CD4-positive, alpha-beta T cell treated with Interleukin-15 for 4 hours (primary cell): Measurements from ENCODE around the gene RBKS.

Experiments
- DNase-seq: peaks from one replicate; pipeline ENCODE4 v3.0.0-alpha.2; 2020; ENCODE audit warnings: low spot score

Gene RBKS

DNA sequence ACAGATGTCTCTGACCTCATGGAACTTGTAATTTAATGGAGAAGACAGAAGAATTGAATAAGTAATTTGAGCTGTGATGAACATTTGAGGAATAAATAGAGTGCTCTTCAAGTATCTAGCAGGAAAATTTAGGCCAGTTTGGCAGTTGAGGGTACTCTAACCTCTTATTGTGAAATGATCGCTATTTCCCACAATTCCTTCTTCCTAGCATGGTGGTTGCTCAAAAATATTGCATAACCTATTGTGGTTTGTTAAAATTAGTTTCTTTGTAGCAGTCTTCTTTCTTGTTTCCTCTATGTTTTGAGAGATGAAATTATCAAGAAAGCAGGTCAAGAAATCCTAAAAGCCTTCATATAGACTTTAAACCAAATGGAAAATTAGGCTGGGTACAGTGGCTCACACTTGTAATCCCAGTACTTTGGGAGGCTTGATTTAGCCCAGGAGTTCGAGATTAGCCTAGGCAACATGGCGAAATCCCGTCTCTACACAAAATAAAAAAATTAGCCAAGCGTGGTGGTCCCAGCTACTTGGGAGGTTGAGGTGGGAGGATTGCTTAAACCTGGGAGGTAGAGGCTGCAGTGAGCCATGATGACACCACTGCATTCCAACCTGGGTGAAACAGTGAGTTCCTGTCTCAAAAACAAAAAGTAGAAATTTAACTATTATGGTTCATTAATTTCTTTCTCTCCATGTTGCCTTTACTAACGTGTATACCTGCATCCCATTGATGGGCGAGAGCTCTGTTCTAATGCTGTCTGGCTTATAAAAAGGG, 58.7 kb downstream of the RBKS start:
- no peak for DNase-seq

DNA sequence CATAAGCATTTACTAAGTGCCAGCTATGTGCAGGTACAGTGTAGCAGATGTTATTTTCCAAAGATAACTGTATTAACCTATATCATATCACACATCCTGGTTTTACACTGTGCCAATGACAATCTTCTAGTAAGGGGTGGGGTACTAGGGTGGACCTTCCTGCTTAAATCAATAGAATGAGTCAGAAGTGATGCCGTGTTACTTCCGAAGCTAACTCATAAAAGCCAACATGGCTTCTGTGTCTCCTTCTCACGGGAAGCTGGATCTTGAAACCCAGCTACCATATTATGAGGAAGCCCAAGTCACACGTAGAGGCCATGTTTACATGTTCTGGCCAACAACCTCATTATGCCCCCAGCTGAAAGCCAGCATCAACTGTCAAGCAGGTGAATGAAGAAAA, 59.5 kb downstream of the RBKS start:
- DNase-seq, result no peak

DNA sequence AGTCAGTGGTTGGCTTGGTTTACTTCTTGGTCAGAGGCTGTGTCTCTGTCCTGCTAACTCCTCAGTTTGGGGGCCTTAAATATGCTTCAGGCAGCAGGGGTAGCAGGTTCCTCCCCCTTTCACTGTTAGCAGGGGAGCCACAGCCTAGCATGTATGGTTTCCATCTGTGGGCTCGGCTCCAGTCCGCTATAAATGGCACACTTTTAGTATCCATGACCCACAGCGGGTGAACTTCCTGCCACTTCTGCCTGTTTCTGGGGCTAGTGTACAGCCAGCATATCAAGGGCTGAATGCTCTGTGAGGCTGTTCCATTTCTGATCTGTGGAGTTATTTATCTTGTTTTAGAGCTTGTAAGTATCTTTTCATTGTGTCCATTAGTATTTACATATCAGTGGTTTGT, 60.4 kb downstream of the RBKS start:
- no peak for DNase-seq

DNA sequence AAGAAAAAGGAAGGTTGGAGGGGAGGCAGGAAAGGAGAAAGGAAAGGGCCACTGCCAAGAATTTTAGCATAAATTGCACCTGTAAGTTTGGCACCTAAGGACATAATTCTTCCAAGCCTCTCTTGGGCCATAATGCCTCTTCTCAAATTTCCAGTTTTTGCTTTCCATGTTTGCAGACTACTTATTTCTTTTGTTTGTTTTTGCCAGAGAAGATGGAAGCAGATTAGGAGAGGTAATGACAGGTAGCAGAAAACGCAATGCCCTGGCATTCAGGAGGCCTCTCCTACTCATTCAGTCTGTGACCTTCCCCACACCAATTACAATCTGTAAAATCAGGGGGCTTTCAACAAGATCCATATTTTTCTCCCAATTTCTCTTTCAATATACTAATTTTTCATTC, 61.9 kb downstream of the RBKS start:
- no peak for DNase-seq

DNA sequence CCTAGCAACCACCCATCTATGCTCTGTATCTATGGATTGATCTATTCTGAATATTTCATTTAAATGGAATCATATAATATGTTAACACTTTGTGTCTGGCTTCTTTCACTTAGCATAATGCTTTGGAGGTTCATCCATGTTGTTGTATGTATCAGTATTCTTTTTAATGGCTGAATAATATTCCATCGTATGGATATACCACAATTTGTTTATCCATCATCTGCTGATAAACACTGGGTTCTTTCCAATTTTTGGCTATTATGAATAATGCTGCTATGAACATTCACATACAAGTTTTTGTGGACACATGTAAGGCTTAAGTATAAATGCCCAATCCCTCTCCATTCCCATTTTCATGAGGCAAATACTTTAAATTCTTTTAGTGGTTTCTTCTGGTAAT, 65.8 kb downstream of the RBKS start:
- no peak for DNase-seq

DNA sequence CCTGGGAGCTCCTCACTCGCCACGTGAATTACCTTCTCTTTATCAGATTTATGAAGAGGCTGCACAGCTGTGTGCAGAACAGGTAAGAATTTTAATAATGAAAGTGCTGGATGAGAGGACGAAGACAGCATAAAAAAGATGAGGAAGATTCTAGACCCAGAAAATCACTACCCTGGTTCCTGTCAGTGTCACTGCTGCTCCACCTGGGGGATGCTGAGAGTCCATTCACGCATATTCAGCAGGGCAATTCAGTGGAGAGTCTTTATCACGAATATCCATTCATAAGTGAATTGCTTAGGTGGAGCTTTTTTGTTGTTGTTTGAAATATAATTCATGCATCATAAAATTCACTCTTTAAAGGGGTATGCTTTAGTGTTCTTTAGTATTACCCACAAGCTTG, 66.6 kb downstream of the RBKS start:
- DNase-seq, result no peak

DNA sequence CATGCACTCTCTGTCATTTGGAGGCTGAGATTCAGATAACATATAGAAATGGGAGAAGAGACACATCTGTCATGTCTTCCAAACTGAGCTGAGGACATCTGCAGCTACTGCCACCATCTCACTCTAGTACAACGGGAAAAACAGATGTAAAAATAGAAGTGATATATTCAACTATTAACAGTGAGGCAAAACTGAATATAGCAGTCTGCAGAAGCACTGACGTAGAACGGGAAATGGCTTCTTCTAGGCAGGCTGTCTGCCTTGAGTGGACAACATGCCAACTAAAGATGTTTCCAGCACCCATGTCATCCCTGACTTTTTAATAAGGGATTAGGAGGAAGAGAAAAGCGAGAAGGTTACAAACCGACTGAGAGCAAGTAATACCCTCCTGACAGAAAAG, 67.1 kb downstream of the RBKS start:
- DNase-seq, result no peak

DNA sequence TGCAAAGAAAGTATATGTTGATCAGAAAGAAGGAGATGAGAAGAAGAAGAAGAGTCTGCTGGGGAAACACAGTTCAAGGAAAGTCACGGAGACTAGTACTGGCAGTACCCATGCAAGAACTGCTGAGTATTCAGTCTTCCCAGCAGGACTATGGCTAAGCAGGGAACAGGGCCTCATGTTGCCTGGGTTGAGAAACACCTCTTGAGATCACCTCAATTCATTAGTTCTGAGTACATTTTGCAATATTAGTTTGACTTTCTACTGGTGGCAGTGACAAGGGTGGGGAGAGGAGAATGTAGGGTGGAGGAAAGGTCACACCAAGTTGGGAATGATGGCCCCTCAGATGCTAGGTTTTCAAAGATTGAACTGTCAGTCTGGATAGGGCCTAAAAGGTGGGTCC, 68.1 kb downstream of the RBKS start:
- DNase-seq, result no peak

DNA sequence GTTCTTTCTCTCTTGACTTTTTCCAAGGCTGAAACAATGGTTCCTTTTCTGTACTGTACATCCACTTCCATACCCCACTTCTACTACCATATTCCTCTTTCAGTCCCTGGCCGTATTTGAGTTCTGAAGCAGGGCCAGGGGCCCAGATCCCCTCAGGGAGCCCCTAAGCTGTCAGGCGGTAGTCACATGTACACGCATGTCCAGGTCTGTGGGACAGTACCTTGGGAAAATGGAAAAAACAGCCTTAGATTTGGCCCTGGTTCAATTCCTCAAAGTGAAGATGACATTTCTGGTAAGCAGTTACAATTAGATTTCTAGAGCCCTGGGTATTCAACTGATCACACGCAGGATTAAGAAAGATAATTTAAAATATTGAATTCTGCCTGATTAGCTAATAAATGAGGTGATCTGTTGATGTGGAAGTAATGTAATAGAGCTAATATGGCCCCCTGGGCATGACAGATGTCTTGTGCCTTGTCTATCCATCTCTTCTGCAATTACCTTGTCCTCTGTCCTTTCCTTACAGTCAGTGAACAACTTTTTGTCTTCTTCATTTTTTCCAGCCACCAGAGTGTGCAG, 74.2 kb downstream of the RBKS start:
- no peak for DNase-seq

DNA sequence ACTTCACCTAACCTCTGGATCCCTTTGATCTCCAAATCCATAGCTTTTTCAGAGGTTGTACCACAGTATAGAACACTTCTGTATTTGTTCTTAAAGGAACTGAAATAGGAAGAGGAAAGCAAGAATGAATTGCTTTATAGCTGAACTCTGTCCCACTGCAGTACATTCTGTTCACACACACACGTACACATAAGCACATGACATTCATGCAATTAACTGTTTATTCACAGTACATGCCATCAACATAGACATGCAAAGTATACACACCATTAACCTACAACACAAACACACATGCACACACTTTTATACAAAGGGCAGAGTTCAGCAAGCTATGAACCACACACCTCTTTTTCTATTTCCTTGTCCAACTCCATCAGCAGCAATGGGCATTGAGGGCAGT, 75.4 kb downstream of the RBKS start:
- DNase-seq, result no peak

DNA sequence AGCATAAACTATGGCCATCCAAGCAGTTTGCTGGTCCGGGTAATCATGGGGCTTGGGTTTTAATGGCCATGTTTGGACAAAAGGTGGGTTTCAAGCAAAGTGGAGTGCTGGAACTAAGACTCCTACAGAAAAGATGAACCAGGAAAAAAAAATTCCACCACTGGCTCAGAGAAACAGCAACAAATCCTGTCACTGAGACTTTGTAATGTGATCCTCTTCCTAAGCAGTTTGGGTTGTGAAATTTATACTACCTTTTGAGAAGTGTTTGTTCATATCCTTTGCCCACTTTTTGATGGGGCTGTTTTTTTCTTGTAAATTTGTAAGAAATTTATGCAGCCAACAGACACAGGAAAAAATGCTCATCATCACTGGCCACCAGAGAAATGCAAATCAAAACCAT, 78.4 kb downstream of the RBKS start:
- no peak for DNase-seq

DNA sequence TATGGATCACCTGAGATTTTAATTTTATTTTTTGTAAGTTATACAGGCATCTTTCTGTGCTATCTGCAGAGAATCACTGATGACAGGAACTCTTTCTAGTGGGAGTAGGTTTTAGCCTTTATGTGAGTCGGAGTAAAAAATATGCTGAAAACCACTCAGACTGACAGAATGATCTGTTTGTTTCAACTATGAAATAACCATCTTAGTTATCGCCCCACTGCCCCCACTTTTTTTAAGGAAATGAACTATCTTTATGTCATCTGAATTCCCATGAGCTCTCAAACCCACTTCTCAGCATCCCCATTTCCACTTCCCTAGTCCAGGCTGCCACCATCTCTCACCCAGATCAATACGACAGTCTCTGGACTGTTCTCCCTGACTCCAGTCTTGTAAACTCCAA, 79.7 kb downstream of the RBKS start:
- DNase-seq, result no peak

DNA sequence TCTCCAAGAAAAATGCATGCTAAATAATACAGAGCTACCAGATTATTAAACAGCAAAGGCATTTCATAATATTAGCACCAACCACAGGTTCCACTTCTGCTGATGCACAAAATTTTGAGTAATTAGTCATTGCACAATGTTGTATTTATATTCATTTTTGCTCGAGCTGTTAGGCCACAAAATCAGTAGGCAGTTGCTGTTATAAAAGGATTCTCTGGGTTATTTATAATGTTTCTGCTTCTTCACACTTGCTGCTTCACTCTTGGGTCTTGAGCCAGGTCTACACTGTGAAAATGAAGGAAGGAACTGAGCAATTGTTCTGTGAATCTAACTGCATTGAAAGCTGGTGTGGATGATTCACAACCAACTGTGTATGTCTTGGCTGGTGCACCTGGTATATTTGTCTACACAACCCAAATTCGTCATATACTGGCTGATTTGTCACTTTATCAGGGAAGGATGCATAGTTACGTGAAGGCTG, 80.4 kb downstream of the RBKS start:
- DNase-seq, result no peak

DNA sequence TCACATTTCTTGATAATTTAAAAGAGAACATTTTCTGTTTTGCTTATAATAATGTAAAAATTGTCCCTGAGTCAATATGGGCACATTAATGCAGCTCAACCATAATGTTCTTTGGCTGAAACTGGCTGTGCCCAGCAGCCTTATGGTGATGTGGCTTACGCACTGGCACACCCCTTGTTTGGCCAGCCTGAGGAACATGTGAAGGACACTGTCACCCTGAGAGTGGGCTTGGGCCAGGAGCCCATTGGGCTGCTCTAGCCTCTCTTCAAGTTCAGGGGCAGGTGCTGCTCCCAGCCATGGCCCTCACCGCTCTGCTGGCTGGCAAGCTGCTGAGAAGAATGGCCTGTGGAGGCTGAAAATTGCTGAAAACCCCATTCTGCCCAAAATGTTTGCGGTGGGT, 81.2 kb downstream of the RBKS start:
- no peak for DNase-seq

DNA sequence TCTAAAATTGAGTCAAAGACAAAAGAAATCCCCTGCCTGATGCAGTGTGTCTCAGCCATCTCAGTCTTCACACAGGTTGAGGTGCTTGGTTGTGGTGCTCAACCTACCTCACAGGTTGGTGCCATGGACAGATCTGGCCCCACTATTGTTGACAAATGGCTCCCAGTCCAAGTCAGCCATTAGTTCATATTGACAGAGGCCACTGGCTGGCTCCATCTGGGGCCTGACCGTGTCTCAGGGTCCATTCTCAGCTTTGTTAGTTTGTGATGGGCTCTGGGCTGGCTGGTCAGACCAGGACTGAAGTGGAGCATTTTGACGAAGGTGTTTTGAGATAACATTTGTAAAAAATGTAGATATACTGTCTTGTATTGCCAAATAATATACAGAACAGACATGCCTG, 81.8 kb downstream of the RBKS start:
- DNase-seq, result no peak

DNA sequence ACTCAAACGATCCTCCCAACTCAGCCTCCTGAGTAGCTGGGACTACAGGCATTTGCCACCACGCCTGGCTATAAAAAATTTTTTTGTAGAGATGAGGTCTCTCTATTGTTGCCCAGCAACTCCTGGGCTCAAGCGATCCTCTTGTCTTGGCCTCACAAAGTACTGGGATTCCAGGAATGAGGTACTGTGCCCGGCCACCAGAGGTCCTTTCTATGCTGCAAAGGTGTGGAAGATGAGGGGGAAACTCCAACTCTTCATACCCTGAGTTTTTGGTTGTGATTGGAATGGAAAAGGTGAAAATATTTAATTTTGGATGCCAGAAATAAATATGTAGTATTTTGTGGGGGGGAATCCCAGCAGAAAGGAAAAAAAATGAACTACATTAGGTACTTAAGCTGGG, 82.7 kb downstream of the RBKS start:
- DNase-seq, result no peak

DNA sequence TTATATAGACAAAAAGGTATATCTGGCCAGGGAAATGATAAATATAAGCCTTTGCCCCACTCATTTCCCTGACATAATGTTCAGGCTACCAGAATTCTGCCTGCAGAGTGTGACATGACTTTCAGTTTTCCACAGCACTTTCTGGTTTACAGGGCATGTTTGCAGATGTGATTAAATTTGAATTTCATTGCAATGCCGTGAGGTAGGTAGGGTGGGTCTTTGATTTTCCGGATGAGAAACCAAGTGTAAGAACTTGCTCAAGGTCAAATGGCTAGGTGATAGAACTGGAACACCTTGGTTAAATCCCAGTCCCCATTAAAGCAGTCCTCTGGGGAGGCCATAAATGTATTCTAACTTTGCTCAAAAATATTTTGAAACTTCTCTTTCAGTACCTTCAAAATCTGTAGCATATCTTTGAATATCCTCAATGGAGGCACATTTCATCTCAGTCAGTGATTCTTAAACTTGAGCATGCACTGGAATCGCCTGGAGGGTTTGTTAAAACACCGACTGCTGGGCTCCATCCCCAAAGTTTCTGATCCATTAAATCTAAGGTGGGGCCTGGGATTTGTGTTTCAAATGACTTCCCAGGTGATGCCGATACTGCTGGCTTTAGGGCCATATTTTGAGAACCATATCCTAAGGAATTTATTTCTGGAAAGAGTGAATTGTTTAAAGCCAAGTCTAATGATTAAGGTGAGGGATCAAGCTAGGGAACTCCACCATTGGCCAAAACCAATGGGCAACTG, 83.7 kb downstream of the RBKS start:
- DNase-seq, result no peak

DNA sequence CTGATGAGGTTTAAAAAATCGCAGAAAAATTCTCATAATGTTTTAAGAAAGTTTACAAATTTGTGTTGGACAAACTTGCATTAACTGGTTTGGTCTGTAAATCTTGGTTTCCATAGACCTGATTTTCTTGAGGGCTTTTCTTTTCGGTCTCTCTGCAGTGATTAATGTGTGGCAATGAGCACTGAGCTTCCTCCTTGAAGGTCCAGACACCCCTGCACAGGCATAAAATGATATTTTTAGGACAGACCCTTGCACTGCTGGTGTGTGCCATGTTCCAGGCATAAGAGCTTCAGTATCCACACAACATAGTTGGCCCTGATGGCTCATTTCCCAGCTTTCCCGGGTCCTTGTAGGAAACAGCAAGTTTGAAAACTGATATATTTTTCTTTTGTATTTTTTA, 85.0 kb downstream of the RBKS start:
- DNase-seq, result no peak

DNA sequence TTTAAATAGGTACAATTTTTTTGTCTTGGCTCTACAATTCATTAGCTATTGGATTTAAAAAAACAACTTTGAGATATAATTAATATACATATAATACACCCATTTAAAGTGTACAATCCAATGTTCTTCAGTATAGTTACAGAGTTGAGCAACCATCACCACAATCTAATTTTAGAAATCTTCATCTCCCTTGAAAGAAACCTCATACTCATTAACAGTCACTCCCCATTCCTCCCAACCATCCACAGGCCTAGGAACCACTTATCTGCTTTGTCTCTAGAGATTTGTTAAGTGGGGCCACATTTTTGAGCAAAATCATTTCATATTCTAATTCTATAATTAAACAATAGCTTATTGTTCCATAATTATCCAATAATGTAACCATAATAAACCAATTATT, 86.0 kb downstream of the RBKS start:
- DNase-seq, result no peak

DNA sequence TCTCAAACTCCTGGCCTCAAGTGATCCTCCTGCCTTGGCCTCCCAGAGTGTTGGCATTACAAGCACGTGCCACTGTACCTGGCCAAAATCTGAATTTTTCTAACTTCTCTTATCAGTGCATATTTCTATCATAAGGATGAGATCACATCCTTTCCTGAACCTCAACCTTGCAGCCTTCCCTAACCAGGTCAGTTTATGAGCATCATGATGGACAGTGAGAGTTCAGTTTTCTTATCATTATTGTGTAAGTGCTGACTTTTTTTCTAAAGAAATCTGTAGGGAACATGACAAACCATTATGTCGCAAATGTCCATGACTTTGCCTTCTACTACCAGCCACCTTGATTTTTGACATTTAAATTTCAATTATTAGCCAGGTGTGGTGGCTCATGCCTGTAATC, 87.1 kb downstream of the RBKS start:
- DNase-seq, result no peak

DNA sequence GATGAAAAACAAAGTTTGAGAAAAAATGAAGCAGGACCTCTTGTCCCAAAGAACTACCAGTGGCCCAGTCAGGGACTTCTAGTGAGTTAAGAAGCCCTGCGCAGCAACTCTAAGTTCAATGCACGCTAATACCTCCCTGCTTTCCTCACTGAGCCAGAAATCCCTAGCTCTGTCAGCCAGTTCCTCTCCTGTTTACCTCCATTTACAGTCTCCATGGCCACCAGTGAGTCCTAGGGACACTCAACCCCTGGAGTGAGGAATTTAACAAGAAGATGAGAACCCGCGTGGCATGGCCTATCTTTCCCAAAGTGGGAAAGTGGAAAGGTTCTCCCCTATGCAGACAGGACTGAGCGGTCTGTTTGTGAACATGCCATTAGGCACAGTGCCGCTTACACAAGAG, 87.6 kb downstream of the RBKS start:
- no peak for DNase-seq

DNA sequence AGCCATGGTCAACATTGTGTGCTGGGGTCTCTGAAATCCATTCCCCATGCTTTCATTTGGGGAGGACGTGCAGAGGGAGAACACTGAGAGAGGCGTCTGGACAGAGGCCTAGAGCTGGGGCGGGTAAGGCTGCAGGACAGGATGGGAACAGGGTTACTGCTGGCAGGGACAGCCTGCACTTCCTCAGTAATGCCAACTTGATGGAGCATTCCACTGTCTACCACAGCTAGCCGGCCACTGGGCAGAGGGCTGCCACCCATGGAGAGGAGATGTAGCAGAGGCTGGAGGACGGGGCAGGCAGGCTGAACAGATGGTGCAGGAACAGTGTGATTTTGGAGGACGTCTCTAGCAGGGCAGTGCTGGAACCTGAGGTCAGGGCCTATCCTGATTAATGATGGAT, 89.3 kb downstream of the RBKS start:
- no peak for DNase-seq

DNA sequence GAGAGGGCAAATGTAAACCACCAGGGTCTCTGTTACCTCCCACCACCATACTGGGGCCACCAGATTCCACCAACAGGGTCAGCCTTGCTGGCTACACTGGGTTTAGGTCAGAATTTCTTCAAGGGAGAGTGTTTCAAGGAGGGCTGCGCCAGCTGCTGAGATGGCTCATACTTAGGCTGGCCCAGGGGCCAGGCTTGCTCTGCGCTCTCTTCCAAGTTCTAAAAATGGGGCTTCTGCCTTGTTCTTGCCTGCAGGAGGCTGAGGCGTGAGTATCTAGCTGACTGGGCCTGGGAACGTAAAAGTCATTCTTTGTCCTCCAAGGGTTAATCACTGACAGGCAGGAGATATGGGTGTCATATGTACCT, 90.6 kb downstream of the RBKS start:
- no peak for DNase-seq
